ENCODE measurements around the gene N4BP2L2.

Gene N4BP2L2

DNA sequence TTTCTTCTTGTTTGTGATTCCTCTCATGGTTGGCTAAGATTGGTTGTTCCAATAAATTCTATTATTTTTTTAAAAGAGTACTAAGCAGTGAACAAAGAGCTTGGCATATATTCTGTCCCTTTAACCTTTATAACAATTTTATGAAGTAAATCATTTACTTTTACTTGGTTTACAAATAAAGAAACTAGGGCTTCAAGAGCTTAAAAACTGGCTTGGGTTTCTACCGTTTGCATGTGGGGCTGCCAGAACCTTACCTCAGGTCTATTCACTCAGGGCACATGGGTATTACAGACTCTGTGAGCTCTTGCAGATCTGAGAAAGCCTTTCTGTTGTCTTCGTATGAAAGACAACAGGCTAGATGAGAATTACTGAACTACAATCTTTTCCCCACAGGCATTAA is 124.0 kb downstream of the N4BP2L2 start:
- DNase-seq (ENCODE audit: low read depth), result no peak
- in situ Hi-C loops (cut with HindIII; ENCODE audit: low sequenced_read_pairs), result no loop called here
- TF ChIP-seq, protein P1, sequence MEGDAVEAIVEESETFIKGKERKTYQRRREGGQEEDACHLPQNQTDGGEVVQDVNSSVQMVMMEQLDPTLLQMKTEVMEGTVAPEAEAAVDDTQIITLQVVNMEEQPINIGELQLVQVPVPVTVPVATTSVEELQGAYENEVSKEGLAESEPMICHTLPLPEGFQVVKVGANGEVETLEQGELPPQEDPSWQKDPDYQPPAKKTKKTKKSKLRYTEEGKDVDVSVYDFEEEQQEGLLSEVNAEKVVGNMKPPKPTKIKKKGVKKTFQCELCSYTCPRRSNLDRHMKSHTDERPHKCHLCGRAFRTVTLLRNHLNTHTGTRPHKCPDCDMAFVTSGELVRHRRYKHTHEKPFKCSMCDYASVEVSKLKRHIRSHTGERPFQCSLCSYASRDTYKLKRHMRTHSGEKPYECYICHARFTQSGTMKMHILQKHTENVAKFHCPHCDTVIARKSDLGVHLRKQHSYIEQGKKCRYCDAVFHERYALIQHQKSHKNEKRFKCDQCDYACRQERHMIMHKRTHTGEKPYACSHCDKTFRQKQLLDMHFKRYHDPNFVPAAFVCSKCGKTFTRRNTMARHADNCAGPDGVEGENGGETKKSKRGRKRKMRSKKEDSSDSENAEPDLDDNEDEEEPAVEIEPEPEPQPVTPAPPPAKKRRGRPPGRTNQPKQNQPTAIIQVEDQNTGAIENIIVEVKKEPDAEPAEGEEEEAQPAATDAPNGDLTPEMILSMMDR (IDR thresholded peaks at IDR 0.05; ENCODE audit: low read depth, low read length, missing control alignments), result no peak
- no peak overlapping the region for H3K4me3 ChIP-seq (ENCODE audit: low read depth, low read length)

DNA sequence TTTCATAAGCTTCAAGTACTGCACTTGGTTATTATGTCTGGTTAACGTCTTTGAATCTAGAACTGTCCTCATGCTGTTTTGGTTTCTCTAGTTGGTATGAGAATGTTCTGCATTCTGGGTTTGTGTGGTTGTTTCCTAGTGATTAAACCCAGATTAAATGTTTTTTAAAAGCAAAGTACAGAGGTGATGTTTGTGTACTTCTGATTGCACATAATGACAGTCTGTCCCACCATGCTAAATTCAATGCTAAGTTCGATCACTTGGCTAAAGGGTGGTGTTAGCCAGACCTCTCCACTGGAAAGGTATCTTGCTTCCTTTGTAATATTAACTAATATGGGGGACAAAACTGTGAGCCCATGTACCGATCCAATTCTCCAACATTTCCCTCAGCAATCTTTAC is 125.3 kb downstream of the N4BP2L2 start:
- in situ Hi-C loops (cut with HindIII; ENCODE audit: low sequenced_read_pairs), result no loop called here
- H3K4me3 ChIP-seq (ENCODE audit: low read depth, low read length), result no peak overlapping the region
- DNase-seq (ENCODE audit: low read depth), result no peak
- TF ChIP-seq, protein P1 (IDR thresholded peaks at IDR 0.05; ENCODE audit: low read depth, low read length, missing control alignments), result no peak

GRCh38 chr13:32409561-32410421 is 128.8 kb downstream of the N4BP2L2 start:
- H3K4me3 ChIP-seq (ENCODE audit: low read depth, low read length), result peak overlapping the region; percentile 7
- TF ChIP-seq, protein P1 (IDR thresholded peaks at IDR 0.05; ENCODE audit: low read depth, low read length, missing control alignments), result no peak
- DNase-seq (ENCODE audit: low read depth), result peak; percentile 27
- in situ Hi-C loops (cut with HindIII; ENCODE audit: low sequenced_read_pairs), result no loop called here

GRCh38 chr13:32409001-32409313 is 129.6 kb downstream of the N4BP2L2 start:
- TF ChIP-seq, protein P1 (IDR thresholded peaks at IDR 0.05; ENCODE audit: low read depth, low read length, missing control alignments), result no peak
- no peak for DNase-seq (ENCODE audit: low read depth)
- in situ Hi-C loops (cut with HindIII; ENCODE audit: low sequenced_read_pairs), result no loop called here
- no peak overlapping the region for H3K4me3 ChIP-seq (ENCODE audit: low read depth, low read length)

- no peak overlapping the region for H3K4me3 ChIP-seq (ENCODE audit: low read depth, low read length)
- in situ Hi-C loops (cut with HindIII; ENCODE audit: low sequenced_read_pairs), result no loop called here
- TF ChIP-seq, protein P1 (IDR thresholded peaks at IDR 0.05; ENCODE audit: low read depth, low read length, missing control alignments), result no peak
- no peak for DNase-seq (ENCODE audit: low read depth)
These were observed 130.1 kb downstream of the N4BP2L2 start for GRCh38 chr13:32408296-32409000.

- TF ChIP-seq, protein P1 (IDR thresholded peaks at IDR 0.05; ENCODE audit: low read depth, low read length, missing control alignments), result no peak
- in situ Hi-C loops (cut with HindIII; ENCODE audit: low sequenced_read_pairs), result no loop called here
- DNase-seq (ENCODE audit: low read depth), result no peak
- no peak overlapping the region for H3K4me3 ChIP-seq (ENCODE audit: low read depth, low read length)
These were observed 130.7 kb downstream of the N4BP2L2 start for GRCh38 chr13:32407854-32408253.
